H1 (cell line): Measurements from ENCODE around the gene CELSR1. TPM values are rescaled to one million over a fixed set of nuclear protein-coding genes. Genes with fewer than 3 reads are reported as not detected.

Experiments used
- CTCF ChIP-seq, 3 experiments: IDR thresholded peaks; 1 replicate in 2 of 3; 2 replicates in 1 of 3; pipeline versions ENCODE4 v1.5.1 to v1.6.1; 2011; ENCODE audit warnings: low read length in 3 of 3, mild to moderate bottlenecking in 3 of 3, inconsistent platforms in 2 of 3, low read depth in 1 of 3, moderate library complexity in 1 of 3; ENCODE audit not compliant: insufficient read depth in 1 of 3; ENCODE audit errors: control extremely low read depth in 1 of 3
- polyA plus RNA-seq, 7 experiments: library from polyadenylated mRNA; depleted of rRNA in 3 of 7; stranded (reverse) in 5 of 7; unstranded in 2 of 7; fragments of >200 nt in 5 of 7; fragments of 200-250 nt in 2 of 7; gene quantifications; 1 replicate in 5 of 7; 2 replicates in 1 of 7; 4 replicates in 1 of 7; pipeline versions ENCODE4 v1.2.1 to v1.2.3, GENCODE V29; 2011 to 2013; ENCODE audit warnings: missing spikeins in 2 of 7, mixed read lengths in 2 of 7
- total RNA-seq: library from RNA; stranded (reverse); fragmentation: NEBNext Ultra II Directional; extraction: Animal tissue kit (Norgen Biotek cat#: 25700); gene quantifications from 2 replicates; pipeline ENCODE4 v1.2.1, GENCODE V29; 2021

The CELSR1 gene
- total and polyA plus RNA-seq, 2 of the 8 experiments (the other 6 are each of a cell fraction or from before 2014, with no cell fraction given), result 9.0 to 12.4 TPM

- no peak for TF ChIP-seq CTCF (IDR thresholded peaks at IDR 0.05; ENCODE audit: control extremely low read depth in 1 of 3, insufficient read depth in 1 of 3, low read depth in 1 of 3, low read length in 3 of 3)
Observed at GRCh38 chr22:46348099-46348695, 189.2 kb downstream of the CELSR1 start (continued).
